Bronchial epithelial cell (primary cell): Measurements from ENCODE around the gene CARMIL1. TPM values are rescaled to one million over a fixed set of nuclear protein-coding genes. Genes with fewer than 3 reads are reported as not detected.

Source experiments
- DNase-seq: peaks from one replicate; pipeline ENCODE4 v3.0.0-alpha.2; 2010; ENCODE audit warnings: low read depth
- FAIRE-seq: peaks from 2 replicates; lab custom pipeline; 2011; peaks lifted over from hg19 to GRCh38; lab: Jason Lieb, UNC
- H3K27me3 ChIP-seq: 2 replicates; pipeline ENCODE4 v1.5.1; 2011; ENCODE audit warnings: low read length; ENCODE audit not compliant: control insufficient read depth, insufficient read depth
- H3K36me3 ChIP-seq: 2 replicates; pipeline ENCODE4 v1.5.1; 2011; ENCODE audit warnings: low read length; ENCODE audit not compliant: control insufficient read depth, insufficient read depth
- H3K4me3 ChIP-seq: 2 replicates; pipeline ENCODE4 v1.5.1; 2011; ENCODE audit warnings: mild to moderate bottlenecking, low read depth, low read length, control low read depth
- CTCF ChIP-seq: IDR thresholded peaks from 2 replicates; pipeline ENCODE4 v1.5.1; 2011; ENCODE audit warnings: mild to moderate bottlenecking, moderate library complexity, low read length, control low read depth, inconsistent platforms; ENCODE audit not compliant: insufficient read depth, severe bottlenecking
- total RNA-seq: library from RNA; depleted of rRNA; stranded (reverse); fragments of >200 nt; gene quantifications from 2 replicates; pipeline ENCODE4 v1.2.1, GENCODE V29; 2014

CARMIL1 gene
- total RNA-seq, 1 donor from 2014 or later = 12.1 TPM

GRCh38 chr6:25550631-25551030 is 271.5 kb downstream of the CARMIL1 start:
- Histone ChIP-seq H3K4me3 (no peak overlapping the region), H3K36me3 (no peaks in the 10 kb centered on the region), H3K27me3 (no peaks in the 10 kb centered on the region)
- FAIRE-seq (peak; percentile 18), DNase-seq (no peak)
- no peak for TF ChIP-seq CTCF

- DNase-seq = no peak
- Histone ChIP-seq H3K4me3 (no peak overlapping the region), H3K36me3 (no peaks in the 10 kb centered on the region), H3K27me3 (no peaks in the 10 kb centered on the region)
- no peak for FAIRE-seq
- no peak for TF ChIP-seq CTCF
These were observed 274.3 kb downstream of the CARMIL1 start for GRCh38 chr6:25553502-25553901.

GRCh38 chr6:25555188-25555587 is 276.0 kb downstream of the CARMIL1 start:
- Histone ChIP-seq H3K27me3 (no peaks in the 10 kb centered on the region), H3K36me3 (no peaks in the 10 kb centered on the region), H3K4me3 (no peak overlapping the region)
- no peak for TF ChIP-seq CTCF
- no peak for DNase-seq
- no peak for FAIRE-seq

GRCh38 chr6:25556516-25556915 is 277.3 kb downstream of the CARMIL1 start:
- FAIRE-seq (no peak), DNase-seq (peak; percentile 69)
- Histone ChIP-seq H3K36me3 (no peaks in the 10 kb centered on the region), H3K4me3 (no peak overlapping the region), H3K27me3 (no peaks in the 10 kb centered on the region)
- peak; percentile 75 for TF ChIP-seq CTCF

GRCh38 chr6:25558155-25558817 is 279.1 kb downstream of the CARMIL1 start:
- Histone ChIP-seq H3K36me3 (no peaks in the 10 kb centered on the region), H3K27me3 (no peaks in the 10 kb centered on the region), H3K4me3 (no peak overlapping the region)
- no peak for TF ChIP-seq CTCF
- no peak for FAIRE-seq
- DNase-seq = no peak

- Histone ChIP-seq H3K4me3 (no peak overlapping the region), H3K27me3 (no peaks in the 10 kb centered on the region), H3K36me3 (no peaks in the 10 kb centered on the region)
- no peak for TF ChIP-seq CTCF
- no peak for DNase-seq
- no peak for FAIRE-seq
These were observed 281.7 kb downstream of the CARMIL1 start for GRCh38 chr6:25560865-25561264.
